Muscle layer of colon (tissue), 2 donors: ENCODE data around the gene ME1.
"Not testable (repeated sequence)": the region's sequence is repeated elsewhere in the genome, so short reads cannot be mapped to it uniquely, and the experiment has no call there.

Experiments
- H3K27ac ChIP-seq: one replicate; pipeline ENCODE4 v1.7.0; 2013; ENCODE audit warnings: low read depth, mild to moderate bottlenecking, low read length, moderate library complexity
- H3K27me3 ChIP-seq, 2 donors: one replicate each; pipeline ENCODE4 v1.7.0; 2013; ENCODE audit warnings: low read length in 2 of 2, mild to moderate bottlenecking in 2 of 2; ENCODE audit not compliant: insufficient read depth in 2 of 2, control insufficient read depth in 1 of 2
- H3K36me3 ChIP-seq: one replicate; pipeline ENCODE4 v1.7.0; 2013; ENCODE audit warnings: mild to moderate bottlenecking, low read length; ENCODE audit not compliant: insufficient read depth
- H3K4me1 ChIP-seq: one replicate; pipeline ENCODE4 v1.7.0; 2013; ENCODE audit warnings: mild to moderate bottlenecking, low read length; ENCODE audit not compliant: insufficient read depth
- H3K4me3 ChIP-seq, 2 donors: one replicate each; pipeline ENCODE4 v1.7.0; 2013; ENCODE audit warnings: low read length in 2 of 2, low read depth in 1 of 2, mild to moderate bottlenecking in 1 of 2, moderate library complexity in 1 of 2
- H3K9ac ChIP-seq: one replicate; pipeline ENCODE4 v1.7.0; 2013; ENCODE audit warnings: low read length
- H3K9me3 ChIP-seq: one replicate; pipeline ENCODE4 v1.7.0; 2013; ENCODE audit warnings: mild to moderate bottlenecking, low read length
- donor health status: abdominal sarcoma.
- donor health status: Adenocarcinoma of cecum.

ME1 gene

DNA sequence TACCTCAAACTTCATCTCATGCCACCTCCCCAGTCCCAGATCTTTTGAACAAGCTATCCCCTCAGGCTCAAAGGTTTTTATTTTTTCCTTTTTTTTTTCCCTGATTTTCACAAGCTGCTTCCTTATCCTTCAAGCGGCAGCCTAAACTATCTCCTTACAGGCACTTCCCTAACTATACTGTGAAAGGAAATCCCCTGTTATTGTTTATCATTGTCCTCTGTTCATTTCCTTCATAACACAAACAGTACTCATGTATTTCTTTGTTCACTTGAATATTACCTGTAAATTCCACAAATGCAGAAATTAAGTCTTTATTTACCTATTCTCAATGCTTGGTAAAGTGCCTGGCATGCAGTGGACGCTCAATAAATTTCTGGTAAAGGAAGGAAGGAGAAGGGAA lies 48.9 kb downstream of the ME1 start:
- Histone ChIP-seq H3K36me3 (no peaks in the 10 kb centered on the region), H3K9me3 (no peaks in the 10 kb centered on the region), H3K9ac (no peak overlapping the region), H3K4me3 (no peak overlapping the region), H3K27ac (no peak overlapping the region), H3K4me1 (peaks cover 13% of the 10 kb centered on the region), H3K27me3 (no peaks in the 10 kb centered on the region)

DNA sequence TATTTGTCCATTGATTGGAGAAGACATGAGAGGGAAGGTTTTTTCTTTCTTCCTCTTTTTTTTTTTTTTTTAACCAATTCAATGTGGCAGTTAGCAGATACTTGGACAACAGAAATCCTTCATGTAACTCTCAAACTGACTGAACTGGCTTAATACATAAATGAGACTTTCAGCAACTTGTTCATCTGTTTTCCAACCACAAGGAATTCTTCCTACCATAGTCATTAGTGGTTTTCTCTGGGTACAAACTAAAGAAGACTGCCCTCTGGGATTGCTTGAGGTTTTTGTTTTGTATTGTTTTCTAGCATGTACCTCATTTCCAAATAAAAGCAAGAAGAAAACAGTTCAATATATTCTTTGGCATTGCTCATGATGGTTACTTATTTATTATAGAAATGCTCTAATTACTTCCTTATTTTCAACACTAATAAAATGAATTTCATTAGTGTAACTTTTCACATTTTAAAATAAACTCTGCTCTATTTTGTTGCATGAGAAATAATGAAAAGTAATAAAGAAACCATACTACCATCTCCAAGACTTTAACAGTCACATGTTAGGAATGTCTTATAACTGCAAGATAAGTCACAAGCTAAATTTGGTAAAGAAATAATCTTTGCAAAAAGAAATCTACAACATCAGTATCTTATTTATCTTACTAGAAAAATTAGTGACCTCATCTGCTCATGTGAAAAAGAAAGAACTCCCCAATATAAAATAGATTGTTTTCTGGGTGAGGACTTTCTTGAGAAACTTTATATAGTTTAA lies 52.0 kb downstream of the ME1 start:
- Histone ChIP-seq H3K4me3 (no peak overlapping the region), H3K9me3 (no peaks in the 10 kb centered on the region), H3K36me3 (no peaks in the 10 kb centered on the region), H3K27ac (no peak overlapping the region), H3K4me1 (peaks cover 13% of the 10 kb centered on the region), H3K27me3 (no peaks in the 10 kb centered on the region), H3K9ac (no peak overlapping the region)

GRCh38 chr6:83371423-83371822 lies 59.4 kb downstream of the ME1 start:
- H3K27ac ChIP-seq = no peak overlapping the region
- no peak overlapping the region for H3K9ac ChIP-seq
- peaks cover 2% of the 10 kb centered on the region for H3K4me1 ChIP-seq
- no peaks in the 10 kb centered on the region for H3K9me3 ChIP-seq
- H3K4me3 ChIP-seq = no peak overlapping the region
- no peaks in the 10 kb centered on the region for H3K27me3 ChIP-seq
- no peaks in the 10 kb centered on the region for H3K36me3 ChIP-seq

DNA sequence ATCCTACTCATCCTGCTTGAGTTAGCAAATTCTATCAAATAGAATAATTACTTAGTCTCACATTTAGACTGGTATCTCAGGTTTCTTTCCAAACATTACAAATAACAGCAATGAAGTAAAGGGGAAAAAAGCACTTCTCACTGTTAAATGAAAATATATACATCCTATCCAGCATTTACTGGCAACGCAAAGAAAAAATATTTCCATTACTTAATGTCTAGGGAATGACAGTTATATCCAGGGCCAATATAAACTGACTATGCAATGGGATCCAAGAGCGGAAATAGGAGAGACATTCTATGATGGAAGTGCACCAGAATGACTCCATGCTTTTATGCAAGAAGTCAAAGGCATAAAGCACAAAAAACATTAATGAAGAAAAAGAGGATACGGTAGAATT lies 60.3 kb downstream of the ME1 start:
- H3K36me3 ChIP-seq = no peaks in the 10 kb centered on the region

DNA sequence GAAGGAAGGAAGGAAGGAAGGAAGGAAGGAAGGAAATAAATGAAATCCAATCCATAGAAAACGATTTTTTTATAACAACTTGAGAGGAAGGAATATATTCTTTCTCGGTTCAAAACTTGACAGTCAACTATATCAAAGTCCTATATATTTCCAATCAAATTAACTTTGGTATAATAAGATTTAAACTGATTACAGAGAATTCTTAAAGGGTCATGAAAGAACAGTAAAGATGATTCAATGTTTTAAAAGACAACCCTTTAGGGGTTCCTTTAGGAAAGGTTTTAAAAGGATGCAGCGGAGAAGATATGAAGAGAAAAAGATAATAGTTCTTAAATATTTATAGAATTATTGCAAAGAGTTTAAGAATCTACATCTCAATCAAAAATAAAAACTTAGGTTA lies 61.2 kb downstream of the ME1 start:
- no peak overlapping the region for H3K9ac ChIP-seq
- H3K36me3 ChIP-seq = no peaks in the 10 kb centered on the region
- H3K9me3 ChIP-seq = no peaks in the 10 kb centered on the region
- no peak overlapping the region for H3K27ac ChIP-seq
- H3K27me3 ChIP-seq = no peaks in the 10 kb centered on the region
- H3K4me3 ChIP-seq = no peak overlapping the region
- peaks cover 12% of the 10 kb centered on the region for H3K4me1 ChIP-seq

More for the DNA sequence above, 60.3 kb downstream of the ME1 start:
- Histone ChIP-seq H3K9me3 (no peaks in the 10 kb centered on the region), H3K9ac (no peak overlapping the region), H3K4me1 (peaks cover 10% of the 10 kb centered on the region), H3K4me3 (no peak overlapping the region), H3K27ac (no peak overlapping the region), H3K27me3 (no peaks in the 10 kb centered on the region)

DNA sequence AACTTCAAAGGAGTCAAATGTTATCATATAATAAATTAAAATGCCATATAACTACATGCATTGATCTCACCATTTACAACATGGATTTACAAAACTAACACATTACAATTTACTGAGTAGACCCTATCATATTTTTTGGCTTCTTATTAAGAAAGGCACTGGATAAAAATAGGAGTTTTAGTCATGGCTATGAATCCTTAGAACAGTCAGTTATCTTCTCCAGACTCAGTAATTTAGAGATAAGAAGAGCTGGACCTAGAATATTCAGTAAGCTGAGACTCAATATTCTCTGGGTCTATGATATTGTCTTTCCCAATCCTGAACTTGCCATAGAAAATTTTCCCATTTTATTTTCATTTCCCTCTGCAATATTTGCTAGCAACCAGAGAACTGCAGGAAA lies 62.3 kb downstream of the ME1 start:
- no peaks in the 10 kb centered on the region for H3K36me3 ChIP-seq
- H3K9ac ChIP-seq = no peak overlapping the region
- H3K9me3 ChIP-seq = no peaks in the 10 kb centered on the region
- H3K27me3 ChIP-seq = no peaks in the 10 kb centered on the region
- peaks cover 12% of the 10 kb centered on the region for H3K4me1 ChIP-seq
- H3K4me3 ChIP-seq = no peak overlapping the region
- H3K27ac ChIP-seq = no peak overlapping the region

DNA sequence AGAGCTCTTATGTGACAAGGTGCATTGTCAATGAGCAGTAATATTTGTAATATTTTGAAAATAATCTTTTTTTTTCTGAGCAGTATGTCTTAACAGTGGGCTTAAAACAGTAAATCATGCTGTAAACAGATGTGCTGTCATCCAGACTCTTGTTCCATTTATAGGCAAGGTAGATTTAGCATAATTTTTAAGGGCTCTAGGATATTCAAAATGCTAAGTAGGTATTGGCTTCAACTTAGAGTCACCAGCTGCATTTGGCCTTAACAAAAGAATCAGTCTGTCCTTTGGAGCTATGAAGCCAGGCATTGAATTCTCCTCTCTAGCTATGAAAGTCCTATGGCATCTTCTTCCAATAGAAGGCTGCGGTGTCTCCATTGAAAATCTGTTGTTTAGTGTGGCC lies 63.7 kb downstream of the ME1 start:
- H3K36me3 ChIP-seq = no peaks in the 10 kb centered on the region
- H3K27ac ChIP-seq = no peak overlapping the region
- peaks cover 12% of the 10 kb centered on the region for H3K4me1 ChIP-seq
- no peak overlapping the region for H3K9ac ChIP-seq
- no peaks in the 10 kb centered on the region for H3K27me3 ChIP-seq
- no peak overlapping the region for H3K4me3 ChIP-seq
- no peaks in the 10 kb centered on the region for H3K9me3 ChIP-seq

- Histone ChIP-seq H3K27ac (no peak overlapping the region), H3K4me1 (peaks cover 12% of the 10 kb centered on the region), H3K9ac (no peak overlapping the region), H3K4me3 (no peak overlapping the region), H3K9me3 (no peaks in the 10 kb centered on the region), H3K36me3 (no peaks in the 10 kb centered on the region), H3K27me3 (no peaks in the 10 kb centered on the region)
Observed at GRCh38 chr6:83365931-83366330, 64.9 kb downstream of the ME1 start.

- H3K27me3 ChIP-seq, H3K4me3 ChIP-seq, H3K9me3 ChIP-seq, H3K36me3 ChIP-seq, H3K9ac ChIP-seq, H3K27ac ChIP-seq: not testable (repeated sequence)
- peaks cover 12% of the 10 kb centered on the region for H3K4me1 ChIP-seq
Observed at GRCh38 chr6:83362349-83362748, 68.5 kb downstream of the ME1 start.

DNA sequence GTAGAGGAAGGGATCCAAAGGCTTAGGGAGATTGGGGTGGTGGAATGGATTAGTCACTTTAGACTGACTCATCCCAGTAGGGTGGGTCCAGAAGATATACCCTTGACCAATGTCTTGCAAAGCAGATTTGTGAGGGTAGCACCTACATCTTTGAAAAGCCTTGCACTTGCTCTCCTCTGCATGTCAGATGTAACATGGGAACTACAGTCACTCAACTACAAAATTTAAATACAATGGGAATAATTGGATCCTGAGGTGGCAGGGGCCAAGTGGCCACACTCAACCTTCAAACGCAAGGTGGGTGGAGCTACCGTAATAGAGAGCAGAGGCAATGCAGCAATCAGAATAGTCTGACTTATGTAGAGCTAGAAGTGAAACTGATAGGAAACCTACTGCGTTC lies 71.2 kb downstream of the ME1 start:
- no peaks in the 10 kb centered on the region for H3K36me3 ChIP-seq
- H3K27me3 ChIP-seq = no peaks in the 10 kb centered on the region
- H3K27ac ChIP-seq = no peak overlapping the region
- H3K9me3 ChIP-seq = no peaks in the 10 kb centered on the region
- H3K9ac ChIP-seq = no peak overlapping the region
- H3K4me1 ChIP-seq = no peaks in the 10 kb centered on the region
- H3K4me3 ChIP-seq = no peak overlapping the region

- Histone ChIP-seq H3K4me3 (no peak overlapping the region), H3K27ac (no peak overlapping the region), H3K9ac (no peak overlapping the region), H3K9me3 (no peaks in the 10 kb centered on the region), H3K4me1 (no peaks in the 10 kb centered on the region), H3K36me3 (no peaks in the 10 kb centered on the region), H3K27me3 (no peaks in the 10 kb centered on the region)
Observed at GRCh38 chr6:83354747-83355146, 76.1 kb downstream of the ME1 start.

DNA sequence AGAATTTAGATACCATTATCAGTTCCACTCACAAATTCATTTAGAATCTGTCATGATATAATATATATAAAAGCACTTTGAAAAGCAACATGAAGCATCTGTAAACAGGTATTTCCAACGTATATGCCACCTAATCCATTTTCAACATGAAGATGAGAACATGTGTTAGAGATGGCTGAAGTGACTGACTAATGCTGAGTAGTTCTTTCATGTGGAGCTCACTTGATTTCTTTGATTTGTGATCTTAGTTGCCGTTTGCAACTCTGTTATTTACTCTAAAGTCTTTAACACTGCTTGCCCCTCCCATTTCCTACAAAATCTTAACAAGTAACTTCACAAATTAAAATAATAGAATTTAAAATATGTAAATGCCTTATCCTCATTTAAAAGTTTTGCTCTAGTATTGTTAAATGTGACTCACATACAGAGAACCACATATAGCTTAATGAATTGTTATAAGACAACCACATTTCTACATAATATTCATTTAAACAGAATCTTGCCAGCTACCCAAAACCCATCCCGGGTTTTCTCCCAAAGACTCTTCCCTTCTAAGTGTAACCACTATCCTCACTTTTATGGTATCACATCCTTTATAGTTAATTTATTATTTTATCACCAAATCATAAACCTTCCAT lies 78.3 kb downstream of the ME1 start:
- H3K27ac ChIP-seq = no peak overlapping the region
- H3K9ac ChIP-seq = no peak overlapping the region

More for the DNA sequence above, 78.3 kb downstream of the ME1 start:
- no peaks in the 10 kb centered on the region for H3K27me3 ChIP-seq
- no peaks in the 10 kb centered on the region for H3K36me3 ChIP-seq
- no peak overlapping the region for H3K4me3 ChIP-seq
- no peaks in the 10 kb centered on the region for H3K9me3 ChIP-seq
- no peaks in the 10 kb centered on the region for H3K4me1 ChIP-seq
